ENCODE data around the gene C19orf81. TPM values are rescaled to one million over a fixed set of nuclear protein-coding genes. Genes with fewer than 3 reads are reported as not detected.
A peak's percentile ranks its signal among the peaks of the same experiment; 100 is the strongest.

The C19orf81 gene
- total and polyA plus RNA-seq, 9 of the 15 experiments (the other 6 are each of a cell fraction or from before 2014, with no cell fraction given): 2.5 to 42.9 (median 33.0) TPM; not detected in 4

DNA sequence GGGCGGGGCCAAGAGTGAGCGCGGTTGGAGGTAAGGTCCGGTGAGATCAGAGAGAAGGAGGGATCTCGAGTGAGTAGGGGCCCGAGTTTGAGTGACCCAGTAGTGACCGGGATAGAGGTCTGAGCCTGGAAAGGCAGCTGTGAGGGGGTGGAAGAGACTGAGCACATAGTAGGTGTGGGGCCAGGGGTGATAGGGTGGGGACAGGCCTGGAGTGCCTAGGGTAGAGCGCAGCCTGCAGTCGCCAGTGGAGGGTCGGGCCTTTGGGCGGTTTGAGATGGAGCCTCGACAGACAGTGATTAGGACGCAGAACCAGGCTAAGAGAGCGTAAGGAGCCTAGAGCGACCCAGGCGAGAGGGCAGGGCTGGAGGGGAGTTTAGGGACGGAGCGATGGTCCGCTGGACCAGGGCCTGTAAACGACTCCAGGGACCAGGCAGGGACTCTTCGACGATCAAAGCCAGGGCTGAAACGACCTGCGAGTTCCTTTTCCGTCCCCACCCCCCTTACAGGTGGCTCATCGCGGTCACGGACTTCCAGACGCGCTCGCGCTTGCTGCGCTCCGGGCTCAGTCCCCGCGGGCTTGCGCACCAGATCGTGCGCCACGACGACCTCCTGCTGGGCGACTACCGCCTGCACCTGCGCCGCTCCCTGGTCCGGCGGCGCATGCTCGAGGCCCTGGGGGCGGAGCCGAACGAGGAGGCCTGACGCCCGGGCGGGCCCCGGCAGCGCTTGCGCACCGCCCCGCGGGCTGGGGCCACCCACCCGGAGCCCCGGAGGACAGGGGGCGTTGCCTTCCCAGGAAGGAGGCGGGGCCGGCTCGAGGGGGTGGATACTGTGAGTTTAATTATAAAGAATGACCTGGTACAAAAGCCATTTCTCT lies 9.4 kb downstream of the C19orf81 start (continued):
- TF ChIP-seq NR2F6 (CRISPR knock-in tag; IDR thresholded peaks at IDR 0.05): 0 out of 2 replicates have a peak, but pooled peaks have one; percentile 30
- no peak for TF ChIP-seq ZNF217 (CRISPR knock-in tag; IDR thresholded peaks at IDR 0.05)
- no peak for TF ChIP-seq PTTG1 (tag; IDR thresholded peaks at IDR 0.05; ENCODE audit: low read depth)
- TF ChIP-seq, protein P1, sequence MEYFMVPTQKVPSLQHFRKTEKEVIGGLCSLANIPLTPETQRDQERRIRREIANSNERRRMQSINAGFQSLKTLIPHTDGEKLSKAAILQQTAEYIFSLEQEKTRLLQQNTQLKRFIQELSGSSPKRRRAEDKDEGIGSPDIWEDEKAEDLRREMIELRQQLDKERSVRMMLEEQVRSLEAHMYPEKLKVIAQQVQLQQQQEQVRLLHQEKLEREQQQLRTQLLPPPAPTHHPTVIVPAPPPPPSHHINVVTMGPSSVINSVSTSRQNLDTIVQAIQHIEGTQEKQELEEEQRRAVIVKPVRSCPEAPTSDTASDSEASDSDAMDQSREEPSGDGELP (CRISPR knock-in tag; IDR thresholded peaks at IDR 0.05; ENCODE audit: borderline replicate concordance): peak; percentile 74; the same call in 1 of the 2 replicates
- TF ChIP-seq, protein P2, sequence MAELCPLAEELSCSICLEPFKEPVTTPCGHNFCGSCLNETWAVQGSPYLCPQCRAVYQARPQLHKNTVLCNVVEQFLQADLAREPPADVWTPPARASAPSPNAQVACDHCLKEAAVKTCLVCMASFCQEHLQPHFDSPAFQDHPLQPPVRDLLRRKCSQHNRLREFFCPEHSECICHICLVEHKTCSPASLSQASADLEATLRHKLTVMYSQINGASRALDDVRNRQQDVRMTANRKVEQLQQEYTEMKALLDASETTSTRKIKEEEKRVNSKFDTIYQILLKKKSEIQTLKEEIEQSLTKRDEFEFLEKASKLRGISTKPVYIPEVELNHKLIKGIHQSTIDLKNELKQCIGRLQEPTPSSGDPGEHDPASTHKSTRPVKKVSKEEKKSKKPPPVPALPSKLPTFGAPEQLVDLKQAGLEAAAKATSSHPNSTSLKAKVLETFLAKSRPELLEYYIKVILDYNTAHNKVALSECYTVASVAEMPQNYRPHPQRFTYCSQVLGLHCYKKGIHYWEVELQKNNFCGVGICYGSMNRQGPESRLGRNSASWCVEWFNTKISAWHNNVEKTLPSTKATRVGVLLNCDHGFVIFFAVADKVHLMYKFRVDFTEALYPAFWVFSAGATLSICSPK (IDR thresholded peaks at IDR 0.05; ENCODE audit: borderline replicate concordance): peak; percentile 96
- TF ChIP-seq, protein P3, sequence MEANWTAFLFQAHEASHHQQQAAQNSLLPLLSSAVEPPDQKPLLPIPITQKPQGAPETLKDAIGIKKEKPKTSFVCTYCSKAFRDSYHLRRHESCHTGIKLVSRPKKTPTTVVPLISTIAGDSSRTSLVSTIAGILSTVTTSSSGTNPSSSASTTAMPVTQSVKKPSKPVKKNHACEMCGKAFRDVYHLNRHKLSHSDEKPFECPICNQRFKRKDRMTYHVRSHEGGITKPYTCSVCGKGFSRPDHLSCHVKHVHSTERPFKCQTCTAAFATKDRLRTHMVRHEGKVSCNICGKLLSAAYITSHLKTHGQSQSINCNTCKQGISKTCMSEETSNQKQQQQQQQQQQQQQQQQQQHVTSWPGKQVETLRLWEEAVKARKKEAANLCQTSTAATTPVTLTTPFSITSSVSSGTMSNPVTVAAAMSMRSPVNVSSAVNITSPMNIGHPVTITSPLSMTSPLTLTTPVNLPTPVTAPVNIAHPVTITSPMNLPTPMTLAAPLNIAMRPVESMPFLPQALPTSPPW (CRISPR knock-in tag; IDR thresholded peaks at IDR 0.05): 0 out of 2 replicates have a peak, but pooled peaks have one; percentile 30
- no peak for TF ChIP-seq ZNF668 (CRISPR knock-in tag; IDR thresholded peaks at IDR 0.05)
- TF ChIP-seq, protein P4, sequence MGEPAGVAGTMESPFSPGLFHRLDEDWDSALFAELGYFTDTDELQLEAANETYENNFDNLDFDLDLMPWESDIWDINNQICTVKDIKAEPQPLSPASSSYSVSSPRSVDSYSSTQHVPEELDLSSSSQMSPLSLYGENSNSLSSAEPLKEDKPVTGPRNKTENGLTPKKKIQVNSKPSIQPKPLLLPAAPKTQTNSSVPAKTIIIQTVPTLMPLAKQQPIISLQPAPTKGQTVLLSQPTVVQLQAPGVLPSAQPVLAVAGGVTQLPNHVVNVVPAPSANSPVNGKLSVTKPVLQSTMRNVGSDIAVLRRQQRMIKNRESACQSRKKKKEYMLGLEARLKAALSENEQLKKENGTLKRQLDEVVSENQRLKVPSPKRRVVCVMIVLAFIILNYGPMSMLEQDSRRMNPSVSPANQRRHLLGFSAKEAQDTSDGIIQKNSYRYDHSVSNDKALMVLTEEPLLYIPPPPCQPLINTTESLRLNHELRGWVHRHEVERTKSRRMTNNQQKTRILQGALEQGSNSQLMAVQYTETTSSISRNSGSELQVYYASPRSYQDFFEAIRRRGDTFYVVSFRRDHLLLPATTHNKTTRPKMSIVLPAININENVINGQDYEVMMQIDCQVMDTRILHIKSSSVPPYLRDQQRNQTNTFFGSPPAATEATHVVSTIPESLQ (CRISPR knock-in tag; IDR thresholded peaks at IDR 0.05): peak; percentile 83; the same call in 1 of the 2 replicates
- TF ChIP-seq TCF3 (CRISPR knock-in tag; IDR thresholded peaks at IDR 0.05): peak; percentile 17
- TF ChIP-seq XRCC3 (IDR thresholded peaks at IDR 0.05): no peak
- no peak for TF ChIP-seq SLC30A9 (CRISPR knock-in tag; IDR thresholded peaks at IDR 0.05)
- peak; percentile 96 for TF ChIP-seq RBFOX2 (IDR thresholded peaks at IDR 0.05; ENCODE audit: low read depth, low read length)
- peak; percentile 43; the same call in 1 of the 2 replicates for TF ChIP-seq ATF1 (CRISPR knock-in tag; IDR thresholded peaks at IDR 0.05)
- TF ChIP-seq ATF1 (tag; IDR thresholded peaks at IDR 0.05): peak; percentile 64; the same call in 1 of the 2 replicates
- no peak for TF ChIP-seq NUFIP1 (IDR thresholded peaks at IDR 0.05; ENCODE audit: partially characterized antibody)
- TF ChIP-seq ZNF232 (CRISPR knock-in tag; IDR thresholded peaks at IDR 0.05): peak; percentile 39; the same call in 1 of the 2 replicates
- peak; percentile 75; the same call in 1 of the 2 replicates for TF ChIP-seq CBFB (CRISPR knock-in tag; IDR thresholded peaks at IDR 0.05)
- TF ChIP-seq ZKSCAN1 (IDR thresholded peaks at IDR 0.05; ENCODE audit: low read depth, low read length): peak; percentile 98
- TF ChIP-seq, protein P5, sequence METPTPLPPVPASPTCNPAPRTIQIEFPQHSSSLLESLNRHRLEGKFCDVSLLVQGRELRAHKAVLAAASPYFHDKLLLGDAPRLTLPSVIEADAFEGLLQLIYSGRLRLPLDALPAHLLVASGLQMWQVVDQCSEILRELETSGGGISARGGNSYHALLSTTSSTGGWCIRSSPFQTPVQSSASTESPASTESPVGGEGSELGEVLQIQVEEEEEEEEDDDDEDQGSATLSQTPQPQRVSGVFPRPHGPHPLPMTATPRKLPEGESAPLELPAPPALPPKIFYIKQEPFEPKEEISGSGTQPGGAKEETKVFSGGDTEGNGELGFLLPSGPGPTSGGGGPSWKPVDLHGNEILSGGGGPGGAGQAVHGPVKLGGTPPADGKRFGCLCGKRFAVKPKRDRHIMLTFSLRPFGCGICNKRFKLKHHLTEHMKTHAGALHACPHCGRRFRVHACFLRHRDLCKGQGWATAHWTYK (CRISPR knock-in tag; IDR thresholded peaks at IDR 0.05): peak; percentile 86

All from K562 (cell line).